ENCODE measurements around the gene POSTN.

DNA sequence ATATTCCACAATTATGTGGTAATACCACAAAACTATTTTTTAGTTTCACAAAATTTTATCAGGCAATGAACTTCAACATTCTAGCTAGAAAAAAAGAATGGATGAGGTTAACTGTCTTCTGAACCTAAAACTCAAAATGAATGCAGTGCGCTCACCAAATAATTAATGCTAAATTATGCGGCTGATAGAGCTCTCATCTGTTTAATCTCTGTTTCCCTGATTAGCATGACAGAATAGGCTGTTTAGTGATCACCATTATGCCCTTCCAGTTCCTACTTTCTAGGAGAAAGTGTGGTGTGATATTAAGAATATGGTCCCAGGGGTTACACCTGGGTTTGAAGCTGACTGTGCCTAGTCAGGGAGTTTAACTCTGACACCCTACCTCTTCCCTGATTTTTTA, 42.8 kb upstream of the POSTN start:
- TF ChIP-seq TAF1 (IDR thresholded peaks at IDR 0.05; ENCODE audit: low read depth, low read length) (no peak), CTCF (IDR thresholded peaks at IDR 0.05; ENCODE audit: control extremely low read depth in 1 of 3, insufficient read depth in 1 of 3, low read depth in 1 of 3, low read length in 3 of 3) (no peak), GABPA (IDR thresholded peaks at IDR 0.05; ENCODE audit: borderline replicate concordance, insufficient read depth, low read length) (no peak), SUZ12 (IDR thresholded peaks at IDR 0.05; ENCODE audit: low read length) (no peak), HDAC2 (IDR thresholded peaks at IDR 0.05; ENCODE audit: borderline replicate concordance in 1 of 2, low read depth in 2 of 2, low read length in 2 of 2) (no peak), ATF3 (IDR thresholded peaks at IDR 0.05; ENCODE audit: insufficient read depth, low read depth, low read length) (no peak), CHD2 (IDR thresholded peaks at IDR 0.05; ENCODE audit: low read length) (no peak), YY1 (IDR thresholded peaks at IDR 0.05; ENCODE audit: low read depth, low read length) (no peak), MAX (IDR thresholded peaks at IDR 0.05) (no peak), EP300 (IDR thresholded peaks at IDR 0.05; ENCODE audit: borderline replicate concordance in 1 of 2, low read depth in 2 of 2, low read length in 2 of 2) (no peak), POLR2A (IDR thresholded peaks at IDR 0.05; ENCODE audit: control extremely low read depth in 1 of 2, low read depth in 2 of 2, low read length in 2 of 2) (no peak), KDM1A (IDR thresholded peaks at IDR 0.05; ENCODE audit: borderline replicate concordance, low read length) (no peak)

Data from H1 (cell line).